Ovary (tissue), 9 donors: ENCODE results near the gene REM2. TPM values are rescaled to one million over a fixed set of nuclear protein-coding genes. Genes with fewer than 3 reads are reported as not detected.
A peak's percentile ranks its signal among the peaks of the same experiment; 100 is the strongest.
"Not testable (repeated sequence)": the region's sequence is repeated elsewhere in the genome, so short reads cannot be mapped to it uniquely, and the experiment has no call there.

Experiments
- DNase-seq, 5 donors: peaks; one replicate each; pipeline ENCODE4 v3.0.0-alpha.2; 2019 to 2020
- H3K27ac ChIP-seq, 2 donors: fragments of 200-600 bp; one replicate each; pipeline versions ENCODE4 v1.5.1 to v1.8.0; 2019 to 2022
- H3K27me3 ChIP-seq: fragments of 200-600 bp; one replicate; pipeline ENCODE4 v1.8.0; 2022
- H3K36me3 ChIP-seq: fragments of 200-600 bp; sonication (generic); one replicate; pipeline ENCODE4 v1.5.1; 2019
- H3K4me1 ChIP-seq: one replicate; pipeline ENCODE4 v1.8.1; 2013; ENCODE audit warnings: mild to moderate bottlenecking, moderate library complexity; ENCODE audit not compliant: insufficient read depth
- H3K4me3 ChIP-seq: fragments of 200-600 bp; sonication (generic); one replicate; pipeline ENCODE4 v1.5.1; 2017
- H3K9me3 ChIP-seq, 2 donors: fragments of 200-600 bp in 1 of 2; sonication (generic) in 1 of 2; one replicate each; pipeline versions ENCODE4 v1.5.1 to v1.8.1; 2013 to 2019; ENCODE audit warnings: mild to moderate bottlenecking in 1 of 2, moderate library complexity in 1 of 2
- CTCF ChIP-seq, 3 donors: fragments of 450-650 bp in 2 of 3; fragments of 200-600 bp in 1 of 3; IDR thresholded peaks; one replicate each; pipeline versions ENCODE4 v1.5.1 to v1.8.0; 2016 to 2022; ENCODE audit warnings: antibody characterized with exemption in 3 of 3, mild to moderate bottlenecking in 1 of 3
- EP300 ChIP-seq: sonication (generic); formaldehyde crosslinking; IDR thresholded peaks from one replicate; pipeline ENCODE4 v1.6.1; 2017; ENCODE audit warnings: antibody characterized with exemption
- POLR2A ChIP-seq: fragments of 450-650 bp; IDR thresholded peaks from one replicate; pipeline ENCODE4 v1.6.1; 2017; ENCODE audit warnings: antibody characterized with exemption, mild to moderate bottlenecking, moderate library complexity
- WGBS, 3 donors: extraction: QIAGEN DNeasy Blood & Tissue Kit in 1 of 3; methylation state at CpG; one replicate each; pipeline versions ENCODE4 v1.1.5 to v1.1.7; 2013 to 2017; 5-methylcytosine and 5-hydroxymethylcytosine counted together
- intact Hi-C, 4 donors: fragments of 100-400 bp; cut with DNase I; formaldehyde crosslinking; loops; one replicate each; pipeline versions ENCODE4 v1.11.0 to v1.15.1; 2022 to 2023
- polyA plus RNA-seq, 2 donors: library from polyadenylated mRNA; stranded (reverse); fragments of 200-250 nt in 1 of 2; fragments of 350-450 nt in 1 of 2; fragmentation: Illumina TruSeq in 1 of 2; extraction: RNeasy Lipid Tissue Mini Kit (QIAGEN cat#74804) in 1 of 2; gene quantifications; one replicate each; pipeline ENCODE4 v1.2.3, GENCODE V29; 2013 to 2014
- total RNA-seq, 7 donors: library from RNA; depleted of rRNA in 2 of 7; stranded (reverse); fragments of >200 nt in 2 of 7; fragmentation: NEBNext Ultra II Directional in 3 of 7; extraction: Animal tissue kit (Norgen Biotek cat#: 25700) in 3 of 7; gene quantifications; one replicate each; pipeline versions ENCODE4 v1.1.0 to v1.2.4, GENCODE V29; 2016 to 2023
- donor health status: DM: no; HTN: no; CAD: no; lungs with moderate emphysema.
- donor health status: DM: no; HTN: no; CAD: no.
- donor health status: Bipolar disorder and iron deficiency.
- donor health status: DM: yes; HTN: yes; CAD: no.
- donor health status: DM: no; HTN: no; CAD: no.
- donor health status: DM: yes; HTN: yes; CAD: no.

Gene REM2
- total and polyA plus RNA-seq, 9 donors = 0.12 to 1.1 (median 0.66) TPM

DNA sequence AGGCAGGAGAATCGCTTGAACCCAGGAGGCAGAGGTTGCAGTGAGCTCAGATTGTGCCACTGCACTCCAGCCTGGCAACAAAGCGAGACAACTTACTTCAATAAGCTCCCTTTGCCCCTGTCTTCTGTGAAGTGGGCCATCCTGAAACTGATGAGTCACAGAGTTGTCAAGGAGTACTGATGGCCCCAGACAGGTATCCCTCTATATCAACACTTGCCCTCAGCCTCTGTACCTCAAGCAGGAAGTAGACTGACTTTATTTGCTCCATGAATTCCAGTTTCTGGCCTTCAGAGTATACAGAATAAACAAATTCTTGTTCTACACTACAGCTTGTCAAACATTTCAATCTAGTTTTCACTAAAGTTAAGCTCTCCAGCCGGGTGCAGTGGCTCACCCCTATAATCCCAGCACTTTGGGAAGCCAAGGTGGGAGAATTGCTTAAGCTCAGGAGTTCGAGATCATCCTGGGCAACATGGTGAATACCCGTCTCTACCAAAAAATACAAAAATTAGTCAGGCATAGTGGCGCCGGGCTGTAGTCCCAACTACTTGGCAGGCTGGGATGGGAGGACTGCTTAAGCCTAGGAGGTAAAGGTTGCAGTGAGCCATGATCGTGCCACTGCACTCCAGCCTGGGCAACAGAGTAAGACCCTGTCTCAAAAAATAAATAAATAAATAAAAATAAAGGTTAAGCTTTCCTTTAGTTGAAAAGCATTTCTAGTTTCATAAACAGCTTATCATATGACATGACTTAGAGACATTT is 27.9 kb upstream of the REM2 start:
- no peak overlapping the region for H3K4me3 ChIP-seq
- no peak for DNase-seq
- H3K36me3 ChIP-seq = no peaks in the 10 kb centered on the region
- 94 to 96% (median 95%) methylated on average over 8 of the region's 8 CpGs for WGBS, 3 donors
- intact Hi-C loops = loop anchor here in 1 of 4 donors (5.0 to 10.0 kb wide), 2 partner anchors 33 to 290 kb away; no protein-coding TSS in a partner anchor
- no peak for TF ChIP-seq CTCF (IDR thresholded peaks at IDR 0.05)
- no peak for TF ChIP-seq EP300
- no peak for TF ChIP-seq POLR2A
- H3K27ac ChIP-seq = no peak overlapping the region
- H3K9me3 ChIP-seq = no peaks in the 10 kb centered on the region
- no peaks in the 10 kb centered on the region for H3K27me3 ChIP-seq
- H3K4me1 ChIP-seq = peaks cover 13% of the 10 kb centered on the region

DNA sequence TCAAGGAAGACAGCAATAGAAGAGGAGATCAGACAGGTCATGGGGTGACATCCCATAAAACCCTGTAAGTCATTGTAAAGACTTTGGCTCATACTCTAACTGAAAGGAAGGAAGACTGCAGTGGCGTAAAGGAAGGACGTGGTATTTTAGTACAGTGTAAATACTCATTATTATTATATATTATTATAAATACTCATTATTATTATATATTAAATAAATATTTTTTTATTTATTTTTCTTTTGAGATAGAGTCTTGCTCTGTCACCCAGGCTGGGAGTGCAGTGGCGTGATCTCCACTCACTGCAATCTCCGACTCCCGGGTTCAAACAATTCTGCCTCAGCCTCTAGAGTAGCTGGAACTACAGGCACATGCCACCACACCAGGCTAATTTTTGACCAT is 26.6 kb upstream of the REM2 start:
- Histone ChIP-seq H3K27ac (no peak overlapping the region), H3K4me1 (peaks cover 3% of the 10 kb centered on the region), H3K9me3 (no peaks in the 10 kb centered on the region), H3K4me3 (no peak overlapping the region), H3K36me3 (no peaks in the 10 kb centered on the region), H3K27me3 (no peaks in the 10 kb centered on the region)
- WGBS, 3 donors = 96 to 98% (median 97%) methylated on average over 5 of the region's 5 CpGs
- DNase-seq = no peak
- no peak for TF ChIP-seq EP300
- TF ChIP-seq CTCF (IDR thresholded peaks at IDR 0.05) = no peak
- no peak for TF ChIP-seq POLR2A
- intact Hi-C loops = loop anchor here in 1 of 4 donors (5.0 to 10.0 kb wide), 2 partner anchors 34 to 292 kb away; no protein-coding TSS in a partner anchor

DNA sequence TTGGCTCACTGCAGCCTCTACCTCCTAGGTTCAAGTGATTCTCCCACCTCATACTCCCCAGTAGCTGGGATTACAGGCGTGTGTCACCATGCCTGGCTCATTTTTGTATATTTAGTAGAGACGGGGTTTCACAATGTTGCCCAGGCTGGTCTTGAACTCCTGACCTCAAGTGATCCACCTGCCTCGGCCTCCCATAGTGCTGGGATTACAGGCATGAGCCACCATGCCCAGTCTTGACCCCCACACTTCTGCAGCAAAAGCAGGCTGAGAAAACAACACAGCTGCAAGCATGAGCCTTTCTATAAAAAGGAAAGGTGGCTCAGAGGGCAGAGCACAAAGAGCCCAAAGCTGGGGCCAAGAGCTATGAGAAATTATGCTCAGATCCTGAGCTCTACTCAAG is 22.6 kb upstream of the REM2 start:
- H3K27me3 ChIP-seq, H3K4me3 ChIP-seq, H3K4me1 ChIP-seq, H3K36me3 ChIP-seq, H3K27ac ChIP-seq, H3K9me3 ChIP-seq, intact Hi-C loops: not testable (repeated sequence)
- WGBS, 3 donors = 59 to 80% (median 80%) methylated on average over 3 of the region's 3 CpGs
- peak in 1 of 5 donors; percentile 21 for DNase-seq

DNA sequence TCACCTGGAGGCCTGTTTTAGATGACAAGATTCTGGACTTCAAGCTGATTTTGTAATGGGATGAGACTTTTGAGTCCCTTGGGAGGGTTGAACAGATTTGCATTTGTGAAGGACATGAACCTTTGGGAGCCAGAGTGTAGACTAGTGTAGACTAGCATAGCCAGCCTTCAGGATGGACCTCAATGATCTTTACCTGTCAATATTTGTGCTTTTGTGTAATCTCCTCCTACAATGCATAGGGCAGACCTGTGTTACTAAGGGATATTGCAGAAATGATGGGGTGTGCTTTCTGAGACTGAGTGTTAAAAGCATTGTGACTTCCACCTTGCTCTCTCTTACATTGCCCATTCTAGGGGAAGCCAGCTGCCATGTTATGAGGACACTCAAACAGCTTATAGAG is 21.4 kb upstream of the REM2 start:
- Histone ChIP-seq H3K36me3 (no peaks in the 10 kb centered on the region), H3K27me3 (no peaks in the 10 kb centered on the region), H3K4me3 (no peak overlapping the region), H3K9me3 (no peaks in the 10 kb centered on the region), H3K27ac (no peak overlapping the region), H3K4me1 (no peaks in the 10 kb centered on the region)
- intact Hi-C loops = no loop called here
- DNase-seq = no peak
- no peak for TF ChIP-seq POLR2A
- no peak for TF ChIP-seq EP300
- TF ChIP-seq CTCF (IDR thresholded peaks at IDR 0.05) = no peak

GRCh38 chr14:22864979-22865378 is 18.0 kb upstream of the REM2 start:
- 78 to 87% (median 85%) methylated on average over 4 of the region's 4 CpGs for WGBS, 3 donors
- TF ChIP-seq CTCF (IDR thresholded peaks at IDR 0.05) (no peak), EP300 (no peak), POLR2A (no peak)
- intact Hi-C loops = no loop called here

More at GRCh38 chr14:22864979-22865378, 18.0 kb upstream of the REM2 start:
- Histone ChIP-seq H3K9me3 (no peaks in the 10 kb centered on the region), H3K27ac (no peak overlapping the region), H3K36me3 (no peaks in the 10 kb centered on the region), H3K27me3 (no peaks in the 10 kb centered on the region), H3K4me1 (no peaks in the 10 kb centered on the region), H3K4me3 (no peak overlapping the region)
- no peak for DNase-seq
